Prostate gland (tissue), 2 donors: ENCODE data around the gene MEGF10. TPM values are rescaled to one million over a fixed set of nuclear protein-coding genes. Genes with fewer than 3 reads are reported as not detected.
A peak's percentile ranks its signal among the peaks of the same experiment; 100 is the strongest.

Experiments
- DNase-seq: peaks from one replicate; pipeline ENCODE4 v3.0.0-alpha.2; 2019; ENCODE audit warnings: low spot score
- H3K27ac ChIP-seq, 2 donors: fragments of 200-600 bp; sonication (generic); 2 replicates each; pipeline ENCODE4 v1.5.1; 2017 to 2019
- H3K27me3 ChIP-seq: fragments of 200-600 bp; sonication (generic); replicated peaks from 2 replicates; pipeline ENCODE4 v1.5.1; 2019; ENCODE audit not compliant: insufficient read depth
- H3K36me3 ChIP-seq, 2 donors: fragments of 200-600 bp; sonication (generic); 1 replicate in 1 of 2; 2 replicates in 1 of 2; pipeline versions ENCODE4 v1.5.1 to v1.8.1; 2017 to 2019
- H3K4me1 ChIP-seq: fragments of 200-600 bp; sonication (generic); replicated peaks from 2 replicates; pipeline ENCODE4 v1.5.1; 2019
- H3K4me3 ChIP-seq, 2 donors: fragments of 200-600 bp; sonication (generic); 2 replicates each; pipeline ENCODE4 v1.5.1; 2017 to 2019
- H3K9me3 ChIP-seq: fragments of 200-600 bp; sonication (generic); 2 replicates; pipeline ENCODE4 v1.5.1; 2017
- POLR2A ChIP-seq: fragments of 450-650 bp; IDR thresholded peaks from one replicate; pipeline ENCODE4 v1.6.1; 2016; ENCODE audit warnings: antibody characterized with exemption, mild to moderate bottlenecking
- POLR2AphosphoS5 ChIP-seq: sonication (generic); formaldehyde crosslinking; IDR thresholded peaks from one replicate; pipeline ENCODE4 v1.6.1; 2017; ENCODE audit warnings: antibody characterized with exemption
- WGBS: methylation state at CpG from one replicate; pipeline ENCODE4 v1.1.5; 2018; 5-methylcytosine and 5-hydroxymethylcytosine counted together
- intact Hi-C: fragments of 100-400 bp; cut with DNase I; formaldehyde crosslinking; loops from one replicate; pipeline ENCODE4 v1.14.2; 2022
- total RNA-seq, 2 donors: library from RNA; depleted of rRNA; stranded (reverse); fragments of >200 nt; gene quantifications; one replicate each; pipeline ENCODE4 v1.1.0, GENCODE V29; 2016
- TF ChIP-seq, protein P1 (sequence below), 4 experiments: fragments of 200-600 bp in 2 of 4; fragments of 450-650 bp in 2 of 4; sonication (generic) in 2 of 4; IDR thresholded peaks; 1 replicate in 3 of 4; 2 replicates in 1 of 4; pipeline ENCODE4 v1.5.1; 2016 to 2019; ENCODE audit warnings: antibody characterized with exemption in 4 of 4, mild to moderate bottlenecking in 2 of 4, moderate library complexity in 2 of 4

The MEGF10 gene
- total RNA-seq, 2 donors from 2014 or later: 0.77 to 7.9 TPM

DNA sequence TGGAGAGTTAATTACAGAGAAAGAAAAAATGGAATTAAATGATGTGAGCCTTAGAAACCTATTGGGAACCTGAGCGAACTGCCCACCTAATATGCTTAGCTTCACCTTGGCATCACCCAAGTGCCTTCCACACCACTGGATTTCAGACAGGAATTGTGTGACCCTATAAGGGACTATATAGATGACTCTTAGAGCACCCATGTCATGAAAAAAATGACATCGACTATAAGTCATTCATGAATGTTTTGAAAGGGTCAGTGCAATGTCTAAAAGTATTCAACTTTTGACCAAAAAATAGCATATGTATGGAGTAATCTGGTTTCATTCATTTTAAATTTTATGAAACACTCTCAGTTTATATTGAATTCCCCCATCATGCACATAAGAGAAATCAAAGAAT, 145.2 kb downstream of the MEGF10 start:
- Histone ChIP-seq H3K4me3 (no peak overlapping the region), H3K9me3 (no peaks in the 10 kb centered on the region), H3K36me3 (no peaks in the 10 kb centered on the region), H3K4me1 (no peaks in the 10 kb centered on the region), H3K27me3 (no peaks in the 10 kb centered on the region), H3K27ac (no peak overlapping the region)
- no peak for DNase-seq
- WGBS: 94% methylated on average over 2 of the region's 2 CpGs
- intact Hi-C loops: no loop called here
- TF ChIP-seq, protein P1, sequence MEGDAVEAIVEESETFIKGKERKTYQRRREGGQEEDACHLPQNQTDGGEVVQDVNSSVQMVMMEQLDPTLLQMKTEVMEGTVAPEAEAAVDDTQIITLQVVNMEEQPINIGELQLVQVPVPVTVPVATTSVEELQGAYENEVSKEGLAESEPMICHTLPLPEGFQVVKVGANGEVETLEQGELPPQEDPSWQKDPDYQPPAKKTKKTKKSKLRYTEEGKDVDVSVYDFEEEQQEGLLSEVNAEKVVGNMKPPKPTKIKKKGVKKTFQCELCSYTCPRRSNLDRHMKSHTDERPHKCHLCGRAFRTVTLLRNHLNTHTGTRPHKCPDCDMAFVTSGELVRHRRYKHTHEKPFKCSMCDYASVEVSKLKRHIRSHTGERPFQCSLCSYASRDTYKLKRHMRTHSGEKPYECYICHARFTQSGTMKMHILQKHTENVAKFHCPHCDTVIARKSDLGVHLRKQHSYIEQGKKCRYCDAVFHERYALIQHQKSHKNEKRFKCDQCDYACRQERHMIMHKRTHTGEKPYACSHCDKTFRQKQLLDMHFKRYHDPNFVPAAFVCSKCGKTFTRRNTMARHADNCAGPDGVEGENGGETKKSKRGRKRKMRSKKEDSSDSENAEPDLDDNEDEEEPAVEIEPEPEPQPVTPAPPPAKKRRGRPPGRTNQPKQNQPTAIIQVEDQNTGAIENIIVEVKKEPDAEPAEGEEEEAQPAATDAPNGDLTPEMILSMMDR (IDR thresholded peaks at IDR 0.05): no peak
- TF ChIP-seq POLR2A (no peak), POLR2AphosphoS5 (no peak)

DNA sequence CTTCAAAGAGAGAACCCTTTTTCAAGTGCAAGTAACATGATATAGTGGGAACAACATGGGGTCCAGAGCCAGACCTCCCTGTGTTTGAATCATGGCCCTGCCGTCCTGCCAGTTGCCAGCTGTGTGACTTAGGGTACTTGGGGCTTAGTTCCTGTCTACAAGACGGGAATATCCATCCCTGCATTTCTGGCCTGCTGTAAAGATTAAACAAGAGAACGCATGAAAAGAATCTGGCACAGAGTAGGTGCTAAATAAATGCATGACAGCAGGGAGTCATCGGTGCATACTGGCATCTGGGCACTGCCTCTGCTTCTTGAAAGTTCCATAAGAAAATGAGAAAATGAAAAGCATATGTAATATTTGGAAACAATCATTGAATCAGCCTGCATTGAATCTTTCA, 149.0 kb downstream of the MEGF10 start:
- intact Hi-C loops: no loop called here
- Histone ChIP-seq H3K4me3 (no peak overlapping the region), H3K9me3 (no peaks in the 10 kb centered on the region), H3K27me3 (no peaks in the 10 kb centered on the region), H3K4me1 (no peaks in the 10 kb centered on the region), H3K36me3 (no peaks in the 10 kb centered on the region), H3K27ac (no peak overlapping the region)
- no peak for DNase-seq
- TF ChIP-seq POLR2A: no peak
- TF ChIP-seq, protein P1 (IDR thresholded peaks at IDR 0.05): no peak
- TF ChIP-seq POLR2AphosphoS5: no peak
- 72% methylated on average over 4 of the region's 4 CpGs for WGBS

DNA sequence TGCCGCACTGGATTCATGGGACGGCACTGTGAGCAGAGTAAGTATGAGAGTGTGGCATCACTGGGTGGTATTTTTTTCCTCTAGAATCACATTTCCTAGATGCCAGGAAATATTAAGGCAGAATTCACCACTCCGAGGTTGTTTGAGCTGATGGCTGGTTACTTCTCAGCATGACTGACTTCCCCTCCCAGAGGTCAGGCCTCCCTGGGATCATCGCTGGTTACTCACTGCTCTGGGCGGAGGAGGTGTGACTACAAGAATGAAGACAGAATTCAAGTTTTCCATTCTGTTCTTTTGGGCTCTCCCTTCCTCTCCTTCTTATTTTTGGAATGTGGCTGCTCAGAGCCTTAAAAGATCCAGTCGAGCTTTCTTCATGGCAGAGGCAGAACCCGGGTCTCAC, 150.2 kb downstream of the MEGF10 start:
- no peaks in the 10 kb centered on the region for H3K27me3 ChIP-seq
- H3K36me3 ChIP-seq: no peaks in the 10 kb centered on the region
- WGBS: 91% methylated on average over 7 of the region's 7 CpGs
- no peaks in the 10 kb centered on the region for H3K4me1 ChIP-seq
- intact Hi-C loops: no loop called here
- H3K27ac ChIP-seq: no peak overlapping the region
- H3K9me3 ChIP-seq: no peaks in the 10 kb centered on the region
- no peak for DNase-seq
- H3K4me3 ChIP-seq: no peak overlapping the region
- TF ChIP-seq, protein P1 (IDR thresholded peaks at IDR 0.05): no peak
- TF ChIP-seq POLR2AphosphoS5 (no peak), POLR2A (no peak)

DNA sequence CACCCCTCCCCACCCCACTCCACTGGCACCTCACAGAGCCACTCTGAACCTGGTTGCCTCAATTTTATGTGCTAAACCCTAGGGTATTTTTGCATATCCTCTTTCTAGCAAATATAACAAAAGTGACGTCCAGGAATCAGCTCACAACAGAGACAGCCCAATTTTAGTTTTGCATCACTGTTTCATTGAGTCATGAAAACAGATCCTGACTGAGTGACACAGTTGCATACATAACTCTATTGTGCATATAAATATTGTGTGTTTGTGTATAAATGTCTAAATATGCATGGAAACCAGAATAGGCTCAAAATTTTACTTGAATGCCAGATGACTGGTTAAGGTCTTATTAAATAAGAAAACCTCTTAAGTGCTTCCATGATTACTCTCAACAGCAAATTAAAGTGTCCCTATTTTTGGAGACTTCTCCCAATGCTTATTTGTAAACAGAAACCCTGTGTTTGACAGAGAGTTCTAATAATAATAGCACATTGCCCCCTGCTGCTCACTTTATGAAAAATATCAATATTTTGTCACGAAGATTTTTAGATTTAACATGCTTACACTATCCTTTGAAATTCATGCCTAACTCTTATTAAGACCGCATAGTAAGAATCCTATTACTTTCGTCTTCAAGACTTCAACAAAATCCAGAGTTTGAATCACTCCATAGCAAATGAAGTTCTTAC, 151.3 kb downstream of the MEGF10 start:
- no peak for DNase-seq
- Histone ChIP-seq H3K4me1 (no peaks in the 10 kb centered on the region), H3K36me3 (no peaks in the 10 kb centered on the region), H3K4me3 (no peak overlapping the region), H3K9me3 (no peaks in the 10 kb centered on the region), H3K27ac (no peak overlapping the region), H3K27me3 (no peaks in the 10 kb centered on the region)
- intact Hi-C loops: no loop called here
- WGBS: 73% methylated on average over 4 of the region's 4 CpGs
- TF ChIP-seq, protein P1 (IDR thresholded peaks at IDR 0.05): peak in 2 of 4 experiments; percentile 39 to 48
- TF ChIP-seq POLR2AphosphoS5: no peak

DNA sequence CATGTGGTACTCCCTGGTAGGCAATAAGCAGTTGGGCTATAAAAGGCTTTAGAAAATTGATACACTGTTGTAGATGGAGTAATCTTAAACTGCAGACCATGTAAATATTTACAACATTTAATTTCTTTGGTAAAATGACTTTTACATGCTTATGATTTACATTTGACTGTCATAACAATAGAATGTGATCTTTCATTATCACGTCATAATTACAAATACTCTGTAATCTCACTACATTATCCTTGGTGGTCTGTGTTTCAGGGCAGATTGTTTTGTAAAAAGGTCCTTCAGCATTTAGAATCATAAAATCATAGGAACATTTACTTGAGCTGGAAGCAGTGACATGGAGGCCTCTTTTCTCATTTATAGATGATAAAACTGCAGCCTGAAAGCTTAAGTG, 153.6 kb downstream of the MEGF10 start:
- DNase-seq: no peak
- WGBS: 70% methylated on average over 1 of the region's 1 CpG
- H3K27me3 ChIP-seq: no peaks in the 10 kb centered on the region
- no peaks in the 10 kb centered on the region for H3K36me3 ChIP-seq
- H3K4me1 ChIP-seq: no peaks in the 10 kb centered on the region
- no peak overlapping the region for H3K4me3 ChIP-seq
- no peaks in the 10 kb centered on the region for H3K9me3 ChIP-seq
- intact Hi-C loops: no loop called here
- H3K27ac ChIP-seq: no peak overlapping the region
- TF ChIP-seq, protein P1 (IDR thresholded peaks at IDR 0.05): no peak
- TF ChIP-seq POLR2AphosphoS5 (no peak), POLR2A (no peak)
